SK-N-SH treated with all-trans-retinoic acid at 6 μM for 48 hours (cell line): ENCODE data around the gene CLCN1.
"Not testable (repeated sequence)": the region's sequence is repeated elsewhere in the genome, so short reads cannot be mapped to it uniquely, and the experiment has no call there.

Experiments used
- ARNTL ChIP-seq: fragments of 450-650 bp; formaldehyde crosslinking; IDR thresholded peaks from 2 replicates; pipeline ENCODE4 v1.5.0; 2020; ENCODE audit warnings: low read depth, mild to moderate bottlenecking, moderate library complexity, borderline replicate concordance
- BACH2 ChIP-seq: fragments of 250-450 bp; sonication (Bioruptor Pico); IDR thresholded peaks from 2 replicates; pipeline ENCODE4 v1.9.0; 2021; ENCODE audit warnings: mild to moderate bottlenecking, borderline replicate concordance
- CREB5 ChIP-seq: fragments of 250-450 bp; sonication (Bioruptor Pico); IDR thresholded peaks from 2 replicates; pipeline ENCODE4 v1.5.1; 2020; ENCODE audit warnings: low read depth, mild to moderate bottlenecking, moderate library complexity
- PATZ1 ChIP-seq: fragments of 250-450 bp; sonication (Bioruptor Pico); IDR thresholded peaks from 2 replicates; pipeline ENCODE4 v1.8.0; 2020; ENCODE audit warnings: mild to moderate bottlenecking, moderate library complexity, borderline replicate concordance
- PPARA ChIP-seq: fragments of 250-450 bp; sonication (Bioruptor Pico); IDR thresholded peaks from 2 replicates; pipeline ENCODE4 v1.5.0; 2020; ENCODE audit warnings: mild to moderate bottlenecking, borderline replicate concordance
- RARB ChIP-seq: fragments of 250-450 bp; sonication (Bioruptor Pico); IDR thresholded peaks from 2 replicates; pipeline ENCODE4 v1.8.0; 2021; ENCODE audit warnings: mild to moderate bottlenecking, moderate library complexity
- TCF4 ChIP-seq: fragments of 250-450 bp; sonication (Bioruptor Pico); IDR thresholded peaks from 2 replicates; pipeline ENCODE4 v1.8.0; 2021; ENCODE audit warnings: mild to moderate bottlenecking, moderate library complexity, borderline replicate concordance
- TSHZ2 ChIP-seq: fragments of 250-450 bp; sonication (Bioruptor Pico); IDR thresholded peaks from 2 replicates; pipeline ENCODE4 v1.5.0; 2020; ENCODE audit warnings: mild to moderate bottlenecking, moderate library complexity
- ZC3H10 ChIP-seq: fragments of 250-450 bp; sonication (Bioruptor Pico); IDR thresholded peaks from 2 replicates; pipeline ENCODE4 v1.5.1; 2021; ENCODE audit warnings: mild to moderate bottlenecking, moderate library complexity
- ZFP30 ChIP-seq: fragments of 450-650 bp; formaldehyde crosslinking; IDR thresholded peaks from 2 replicates; pipeline ENCODE4 v1.5.0; 2022; ENCODE audit warnings: mild to moderate bottlenecking, moderate library complexity
- ZNF70 ChIP-seq: fragments of 450-650 bp; formaldehyde crosslinking; IDR thresholded peaks from 2 replicates; pipeline ENCODE4 v1.5.0; 2020; ENCODE audit warnings: mild to moderate bottlenecking, moderate library complexity

GRCh38 chr7:143392427-143392826 is 76.5 kb downstream of the CLCN1 start:
- not testable (repeated sequence) for TF ChIP-seq TCF4, TSHZ2, PPARA, ARNTL, PATZ1, CREB5, ZNF70, BACH2, ZFP30 (CRISPR knock-in tag)
- TF ChIP-seq RARB (CRISPR knock-in tag) = peak; percentile 69; the same call in 1 of the 2 replicates
- TF ChIP-seq ZC3H10 (CRISPR knock-in tag) = peak; percentile 92
